Measurements from ENCODE around the gene ZNF845. TPM values are rescaled to one million over a fixed set of nuclear protein-coding genes. Genes with fewer than 3 reads are reported as not detected.
"Not testable (repeated sequence)": the region's sequence is repeated elsewhere in the genome, so short reads cannot be mapped to it uniquely, and the experiment has no call there.

Gene ZNF845
- 1 to 10 TPM; 6.6 to 6.7 TPM for total RNA-seq
- long read RNA-seq, donor 1, partial matches to known transcripts, result 0 of 1 reads
- long read RNA-seq, donor 1, other reads (novel, unspliced or antisense), result 1 of 1 reads
- long read RNA-seq, donor 2, full-length matches to known transcripts, result 1 of 1 reads
- long read RNA-seq, donor 2, partial matches to known transcripts, result 0 of 1 reads
- long read RNA-seq, donor 2, other reads (novel, unspliced or antisense), result 0 of 1 reads

- peak; percentile 99 for DNase-seq (ENCODE audit: low spot score)
- intact Hi-C loops (cut with DNase I), result loop anchor here in 1 of 2 donors (5.0 kb wide), 1 partner anchor 1876 kb away; the partner anchor contains the start of gene SIGLEC8
Measured at GRCh38 chr19:53333463-53334449, at the start of gene ZNF845. TSS of gene ZNF845 (plus strand) at chr19:53333749. CDS start at chr19:53341308, 7,559 bp downstream.

GRCh38 chr19:53285087-53285486, 48.5 kb upstream of the ZNF845 start:
- DNase-seq (ENCODE audit: low spot score), result no peak
- intact Hi-C loops (cut with DNase I), result no loop called here

- no peak for DNase-seq (ENCODE audit: low spot score)
- intact Hi-C loops (cut with DNase I), result no loop called here
Measured at GRCh38 chr19:53290758-53291549, 42.6 kb upstream of the ZNF845 start.

- no peak for DNase-seq (ENCODE audit: low spot score)
- intact Hi-C loops (cut with DNase I), result no loop called here
Measured at GRCh38 chr19:53294786-53295441, 38.6 kb upstream of the ZNF845 start.

- intact Hi-C loops (cut with DNase I); DNase-seq (ENCODE audit: low spot score): not testable (repeated sequence)
Measured at GRCh38 chr19:53301341-53301740, 32.2 kb upstream of the ZNF845 start.

GRCh38 chr19:53308339-53308811, 25.2 kb upstream of the ZNF845 start:
- intact Hi-C loops (cut with DNase I), result no loop called here
- DNase-seq (ENCODE audit: low spot score), result no peak

- no peak for DNase-seq (ENCODE audit: low spot score)
- intact Hi-C loops (cut with DNase I), result no loop called here
Measured at GRCh38 chr19:53311044-53311443, 22.5 kb upstream of the ZNF845 start.

GRCh38 chr19:53311897-53312296, 21.7 kb upstream of the ZNF845 start:
- intact Hi-C loops (cut with DNase I), result no loop called here
- no peak for DNase-seq (ENCODE audit: low spot score)

- intact Hi-C loops (cut with DNase I), result no loop called here
- peak; percentile 90 for DNase-seq (ENCODE audit: low spot score)
Measured at GRCh38 chr19:53328967-53329366, 4.6 kb upstream of the ZNF845 start.

GRCh38 chr19:53332484-53332883, 1.1 kb upstream of the ZNF845 start:
- intact Hi-C loops (cut with DNase I), result loop anchor here in 1 of 2 donors (5.0 kb wide), 1 partner anchor 1875 kb away; the partner anchor contains the start of gene SIGLEC8
- DNase-seq (ENCODE audit: low spot score), result no peak

- DNase-seq (ENCODE audit: low spot score), result peak; percentile 80
- intact Hi-C loops (cut with DNase I), result loop anchor here in 1 of 2 donors (5.0 kb wide), 1 partner anchor 1876 kb away; the partner anchor contains the start of gene SIGLEC8
Measured at GRCh38 chr19:53333066-53333462, 485 bp upstream of the ZNF845 start.

- intact Hi-C loops (cut with DNase I); DNase-seq (ENCODE audit: low spot score): not testable (repeated sequence)
Measured at GRCh38 chr19:53344403-53344802, 10.9 kb downstream of the ZNF845 start.

GRCh38 chr19:53355739-53356138, 22.2 kb downstream of the ZNF845 start:
- intact Hi-C loops (cut with DNase I), result no loop called here
- no peak for DNase-seq (ENCODE audit: low spot score)

GRCh38 chr19:53357821-53358581, 24.5 kb downstream of the ZNF845 start:
- intact Hi-C loops (cut with DNase I), result no loop called here
- no peak for DNase-seq (ENCODE audit: low spot score)

GRCh38 chr19:53360056-53360455, 26.5 kb downstream of the ZNF845 start:
- DNase-seq (ENCODE audit: low spot score); intact Hi-C loops (cut with DNase I): not testable (repeated sequence)

GRCh38 chr19:53365134-53365898, 31.8 kb downstream of the ZNF845 start, which contains the start of gene ZNF525:
TSS of gene ZNF525 (plus strand) at chr19:53365705. CDS start at chr19:53372282, 6,577 bp downstream.
- peak; percentile 96 for DNase-seq (ENCODE audit: low spot score)
- intact Hi-C loops (cut with DNase I), result loop anchor here in 1 of 2 donors (2.0 kb wide), 1 partner anchor 27 kb away; no protein-coding TSS in a partner anchor

Data from posterior vena cava (tissue), 2 donors.